ENCODE measurements around the gene DRD5. TPM values are rescaled to one million over a fixed set of nuclear protein-coding genes. Genes with fewer than 3 reads are reported as not detected.

Gene DRD5
- total and polyA plus RNA-seq, 10 of the 15 experiments (the other 5 are each of a cell fraction or from before 2014, with no cell fraction given), result not detected

DNA sequence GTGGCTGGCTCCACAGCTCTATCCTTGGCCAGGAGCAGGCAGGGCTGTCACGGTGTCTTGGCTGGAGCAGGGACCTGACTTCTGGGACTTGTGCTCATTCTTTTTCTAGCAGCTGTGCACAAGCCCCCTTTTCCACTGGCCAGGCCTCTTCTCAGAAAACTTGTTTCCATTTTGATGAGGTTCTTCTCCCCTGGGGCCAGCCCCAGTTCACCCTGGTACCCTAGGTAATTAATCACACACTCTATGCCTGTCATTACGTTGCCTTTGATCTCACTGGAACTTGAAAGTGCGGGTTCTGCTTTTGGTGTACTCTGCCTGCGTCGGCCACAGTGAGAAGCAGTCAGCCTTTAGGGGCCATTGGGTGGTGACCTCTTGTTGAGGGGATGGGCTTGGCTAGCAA is 26.6 kb downstream of the DRD5 start (continued):
- TF ChIP-seq E2F4 (IDR thresholded peaks at IDR 0.05; ENCODE audit: low read depth, low read length) (no peak), SPI1 (IDR thresholded peaks at IDR 0.05; ENCODE audit: borderline replicate concordance, insufficient read depth, low read depth, low read length) (peak; percentile 76; the same call in 1 of the 2 replicates), NR2C2 (IDR thresholded peaks at IDR 0.05; ENCODE audit: borderline replicate concordance, control insufficient read depth, insufficient read length, low read depth) (no peak), CREM (IDR thresholded peaks at IDR 0.05; ENCODE audit: low read depth) (peak; percentile 48), ATF7 (IDR thresholded peaks at IDR 0.05; ENCODE audit: low read depth) (peak; percentile 94), IRF3 (IDR thresholded peaks at IDR 0.05) (no peak), NFYA (IDR thresholded peaks at IDR 0.05; ENCODE audit: borderline replicate concordance, low read depth, low read length) (no peak), CREB1 (IDR thresholded peaks at IDR 0.05; ENCODE audit: low read depth) (peak; percentile 19; the same call in 1 of the 2 replicates), MTA3 (IDR thresholded peaks at IDR 0.05; ENCODE audit: borderline replicate concordance, low read length) (no peak), RELB (IDR thresholded peaks at IDR 0.05; ENCODE audit: low read depth) (peak; percentile 14; the same call in 1 of the 2 replicates), WRNIP1 (IDR thresholded peaks at IDR 0.05; ENCODE audit: borderline replicate concordance, low read depth, low read length) (no peak), PAX5 (IDR thresholded peaks at IDR 0.05; ENCODE audit: borderline replicate concordance, low read depth, low read length) (peak; percentile 40; the same call in 1 of the 2 replicates), MTA2 (IDR thresholded peaks at IDR 0.05; ENCODE audit: low read depth) (peak; percentile 93), IKZF2 (IDR thresholded peaks at IDR 0.05) (peak; percentile 77 to 84; a peak in 3 of 4 replicates), BHLHE40 (IDR thresholded peaks at IDR 0.05; ENCODE audit: borderline replicate concordance in 1 of 2, low read depth in 2 of 2, low read length in 1 of 2) (peak; percentile 21 to 66; a peak in 1 of 4 replicates), CHD2 (IDR thresholded peaks at IDR 0.05; ENCODE audit: borderline replicate concordance, low read depth, low read length) (peak; percentile 55; the same call in 1 of the 2 replicates)
- TF ChIP-seq, protein P1, sequence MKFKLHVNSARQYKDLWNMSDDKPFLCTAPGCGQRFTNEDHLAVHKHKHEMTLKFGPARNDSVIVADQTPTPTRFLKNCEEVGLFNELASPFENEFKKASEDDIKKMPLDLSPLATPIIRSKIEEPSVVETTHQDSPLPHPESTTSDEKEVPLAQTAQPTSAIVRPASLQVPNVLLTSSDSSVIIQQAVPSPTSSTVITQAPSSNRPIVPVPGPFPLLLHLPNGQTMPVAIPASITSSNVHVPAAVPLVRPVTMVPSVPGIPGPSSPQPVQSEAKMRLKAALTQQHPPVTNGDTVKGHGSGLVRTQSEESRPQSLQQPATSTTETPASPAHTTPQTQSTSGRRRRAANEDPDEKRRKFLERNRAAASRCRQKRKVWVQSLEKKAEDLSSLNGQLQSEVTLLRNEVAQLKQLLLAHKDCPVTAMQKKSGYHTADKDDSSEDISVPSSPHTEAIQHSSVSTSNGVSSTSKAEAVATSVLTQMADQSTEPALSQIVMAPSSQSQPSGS (IDR thresholded peaks at IDR 0.05; ENCODE audit: low read length), result no peak
- TF ChIP-seq, protein P2, sequence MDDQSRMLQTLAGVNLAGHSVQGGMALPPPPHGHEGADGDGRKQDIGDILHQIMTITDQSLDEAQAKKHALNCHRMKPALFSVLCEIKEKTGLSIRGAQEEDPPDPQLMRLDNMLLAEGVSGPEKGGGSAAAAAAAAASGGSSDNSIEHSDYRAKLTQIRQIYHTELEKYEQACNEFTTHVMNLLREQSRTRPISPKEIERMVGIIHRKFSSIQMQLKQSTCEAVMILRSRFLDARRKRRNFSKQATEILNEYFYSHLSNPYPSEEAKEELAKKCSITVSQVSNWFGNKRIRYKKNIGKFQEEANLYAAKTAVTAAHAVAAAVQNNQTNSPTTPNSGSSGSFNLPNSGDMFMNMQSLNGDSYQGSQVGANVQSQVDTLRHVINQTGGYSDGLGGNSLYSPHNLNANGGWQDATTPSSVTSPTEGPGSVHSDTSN (IDR thresholded peaks at IDR 0.05; ENCODE audit: insufficient replicate concordance, low read depth, low read length), result peak; percentile 92
- TF ChIP-seq, protein P3, sequence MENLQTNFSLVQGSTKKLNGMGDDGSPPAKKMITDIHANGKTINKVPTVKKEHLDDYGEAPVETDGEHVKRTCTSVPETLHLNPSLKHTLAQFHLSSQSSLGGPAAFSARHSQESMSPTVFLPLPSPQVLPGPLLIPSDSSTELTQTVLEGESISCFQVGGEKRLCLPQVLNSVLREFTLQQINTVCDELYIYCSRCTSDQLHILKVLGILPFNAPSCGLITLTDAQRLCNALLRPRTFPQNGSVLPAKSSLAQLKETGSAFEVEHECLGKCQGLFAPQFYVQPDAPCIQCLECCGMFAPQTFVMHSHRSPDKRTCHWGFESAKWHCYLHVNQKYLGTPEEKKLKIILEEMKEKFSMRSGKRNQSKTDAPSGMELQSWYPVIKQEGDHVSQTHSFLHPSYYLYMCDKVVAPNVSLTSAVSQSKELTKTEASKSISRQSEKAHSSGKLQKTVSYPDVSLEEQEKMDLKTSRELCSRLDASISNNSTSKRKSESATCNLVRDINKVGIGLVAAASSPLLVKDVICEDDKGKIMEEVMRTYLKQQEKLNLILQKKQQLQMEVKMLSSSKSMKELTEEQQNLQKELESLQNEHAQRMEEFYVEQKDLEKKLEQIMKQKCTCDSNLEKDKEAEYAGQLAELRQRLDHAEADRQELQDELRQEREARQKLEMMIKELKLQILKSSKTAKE (IDR thresholded peaks at IDR 0.05; ENCODE audit: low read depth, poor library complexity, severe bottlenecking), result peak; percentile 74

Measured in GM12878 (cell line).